OCI-LY3 (cell line): Measurements from ENCODE around the gene ZNF219.

Experiments used
- H2AFZ ChIP-seq: fragments of 200-600, 300-600 bp; shearing (Covaris generic); 2 replicates; pipeline ENCODE4 v1.6.0; 2014; ENCODE audit warnings: antibody characterized with exemption, low read depth, low read length
- H3K27ac ChIP-seq: fragments of 200-600, 300-600 bp; sonication (generic); 2 replicates; pipeline ENCODE4 v1.5.1; 2014; ENCODE audit warnings: mild to moderate bottlenecking, low read length, moderate library complexity, mixed read lengths
- H3K27me3 ChIP-seq: fragments of 200-600, 300-600 bp; sonication (generic); 2 replicates; pipeline ENCODE4 v1.6.1; 2014; ENCODE audit warnings: low read depth, low read length, mixed read lengths
- H3K36me3 ChIP-seq: fragments of 200-600, 300-600 bp; sonication (generic); replicated peaks from 2 replicates; pipeline ENCODE3; 2014; ENCODE audit warnings: low read depth, low read length, mixed read lengths
- H3K4me1 ChIP-seq: fragments of 300-600, 200-600 bp; sonication (generic); 2 replicates; pipeline ENCODE4 v1.6.1; 2014; ENCODE audit warnings: low read length, mixed read lengths
- H3K4me2 ChIP-seq: fragments of 200-600, 300-600 bp; sonication (generic); 2 replicates; pipeline ENCODE4 v1.6.1; 2014; ENCODE audit warnings: low read length, mixed read lengths
- H3K4me3 ChIP-seq: fragments of 300-600, 200-600 bp; sonication (generic); 2 replicates; pipeline ENCODE4 v1.5.1; 2014; ENCODE audit warnings: antibody characterized with exemption, mild to moderate bottlenecking, low read length, moderate library complexity
- H3K79me2 ChIP-seq: fragments of 300-600, 200-600 bp; shearing (Covaris generic); 2 replicates; pipeline ENCODE4 v1.6.1; 2014; ENCODE audit warnings: mild to moderate bottlenecking, low read length, mixed read lengths
- H3K9ac ChIP-seq: fragments of 300-600, 200-600 bp; shearing (Covaris generic); 2 replicates; pipeline ENCODE4 v1.6.0; 2014; ENCODE audit warnings: mild to moderate bottlenecking, low read length, moderate library complexity
- H3K9me3 ChIP-seq: fragments of 200-600, 300-600 bp; shearing (Covaris generic); 2 replicates; pipeline ENCODE4 v1.6.1; 2014; ENCODE audit warnings: low read length, mixed read lengths; ENCODE audit not compliant: insufficient read depth
- H4K20me1 ChIP-seq: fragments of 200-600, 300-600 bp; sonication (generic); 2 replicates; pipeline ENCODE4 v1.6.1; 2016; ENCODE audit warnings: low read length, mixed read lengths; ENCODE audit not compliant: insufficient read depth
- EZH2phosphoT487 ChIP-seq: fragments of 200-600 bp; shearing (Covaris generic); IDR thresholded peaks from 2 replicates; pipeline ENCODE4 v1.6.1; 2018; ENCODE audit warnings: antibody characterized with exemption, mixed run types, low read depth
- TF ChIP-seq, protein P1 (sequence below): fragments of 200-600, 300-600 bp; sonication (generic); IDR thresholded peaks from 2 replicates; pipeline ENCODE4 v1.5.1; 2014; ENCODE audit warnings: antibody characterized with exemption, low read length, low read depth

ZNF219 gene

GRCh38 chr14:21098892-21099595 is 589 bp upstream of the ZNF219 start:
- peak overlapping the region; percentile 94 for H3K4me3 ChIP-seq
- H3K9ac ChIP-seq: peak overlapping the region; percentile 79
- H3K27ac ChIP-seq: no peak overlapping the region
- peaks cover 23% of the 10 kb centered on the region for H3K4me1 ChIP-seq
- no peaks in the 10 kb centered on the region for H3K9me3 ChIP-seq
- no peaks in the 10 kb centered on the region for H3K79me2 ChIP-seq
- peak overlapping the region; percentile 74 for H2AFZ ChIP-seq
- no peaks in the 10 kb centered on the region for H4K20me1 ChIP-seq
- H3K27me3 ChIP-seq: no peaks in the 10 kb centered on the region
- H3K4me2 ChIP-seq: peak overlapping the region; percentile 89
- TF ChIP-seq, protein P1, sequence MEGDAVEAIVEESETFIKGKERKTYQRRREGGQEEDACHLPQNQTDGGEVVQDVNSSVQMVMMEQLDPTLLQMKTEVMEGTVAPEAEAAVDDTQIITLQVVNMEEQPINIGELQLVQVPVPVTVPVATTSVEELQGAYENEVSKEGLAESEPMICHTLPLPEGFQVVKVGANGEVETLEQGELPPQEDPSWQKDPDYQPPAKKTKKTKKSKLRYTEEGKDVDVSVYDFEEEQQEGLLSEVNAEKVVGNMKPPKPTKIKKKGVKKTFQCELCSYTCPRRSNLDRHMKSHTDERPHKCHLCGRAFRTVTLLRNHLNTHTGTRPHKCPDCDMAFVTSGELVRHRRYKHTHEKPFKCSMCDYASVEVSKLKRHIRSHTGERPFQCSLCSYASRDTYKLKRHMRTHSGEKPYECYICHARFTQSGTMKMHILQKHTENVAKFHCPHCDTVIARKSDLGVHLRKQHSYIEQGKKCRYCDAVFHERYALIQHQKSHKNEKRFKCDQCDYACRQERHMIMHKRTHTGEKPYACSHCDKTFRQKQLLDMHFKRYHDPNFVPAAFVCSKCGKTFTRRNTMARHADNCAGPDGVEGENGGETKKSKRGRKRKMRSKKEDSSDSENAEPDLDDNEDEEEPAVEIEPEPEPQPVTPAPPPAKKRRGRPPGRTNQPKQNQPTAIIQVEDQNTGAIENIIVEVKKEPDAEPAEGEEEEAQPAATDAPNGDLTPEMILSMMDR: no peak
- TF ChIP-seq EZH2phosphoT487: no peak
- H3K36me3 ChIP-seq: no peaks in the 10 kb centered on the region

- Histone ChIP-seq H3K36me3 (no peaks in the 10 kb centered on the region), H3K9me3 (no peaks in the 10 kb centered on the region), H3K4me1 (peaks cover 19% of the 10 kb centered on the region), H3K27me3 (no peaks in the 10 kb centered on the region), H3K4me3 (peak overlapping the region; percentile 75), H2AFZ (no peak overlapping the region), H3K79me2 (no peaks in the 10 kb centered on the region), H4K20me1 (0 out of 2 replicates have a peak, but pooled peaks cover 6% of the 10 kb centered on the region), H3K4me2 (peak overlapping the region; percentile 59), H3K9ac (peak overlapping the region; percentile 52), H3K27ac (no peak overlapping the region)
- no peak for TF ChIP-seq EZH2phosphoT487
- TF ChIP-seq, protein P1: no peak
Measured at GRCh38 chr14:21097636-21098075, 799 bp downstream of the ZNF219 start.

- H4K20me1 ChIP-seq: 0 out of 2 replicates have a peak, but pooled peaks cover 6% of the 10 kb centered on the region
- H3K9me3 ChIP-seq: no peaks in the 10 kb centered on the region
- H3K9ac ChIP-seq: peak overlapping the region; percentile 52
- H3K27me3 ChIP-seq: no peaks in the 10 kb centered on the region
- no peak overlapping the region for H3K27ac ChIP-seq
- TF ChIP-seq EZH2phosphoT487: no peak
- TF ChIP-seq, protein P1: no peak
- H3K4me1 ChIP-seq: peaks cover 21% of the 10 kb centered on the region
- H3K36me3 ChIP-seq: no peaks in the 10 kb centered on the region
- no peaks in the 10 kb centered on the region for H3K79me2 ChIP-seq
- H3K4me2 ChIP-seq: peak overlapping the region; percentile 59
- no peak overlapping the region for H2AFZ ChIP-seq
- peak overlapping the region; percentile 75 for H3K4me3 ChIP-seq
Measured at GRCh38 chr14:21096978-21097635, 1.3 kb downstream of the ZNF219 start.

- H3K9me3 ChIP-seq: no peaks in the 10 kb centered on the region
- no peaks in the 10 kb centered on the region for H3K27me3 ChIP-seq
- no peak overlapping the region for H3K4me3 ChIP-seq
- no peak overlapping the region for H3K4me2 ChIP-seq
- TF ChIP-seq, protein P1: no peak
- TF ChIP-seq EZH2phosphoT487: no peak
- H3K9ac ChIP-seq: no peak overlapping the region
- no peak overlapping the region for H2AFZ ChIP-seq
- no peaks in the 10 kb centered on the region for H3K79me2 ChIP-seq
- no peak overlapping the region for H3K27ac ChIP-seq
- H3K36me3 ChIP-seq: peaks cover under 1% of the 10 kb centered on the region
- H4K20me1 ChIP-seq: 0 out of 2 replicates have a peak, but pooled peaks cover 6% of the 10 kb centered on the region
- H3K4me1 ChIP-seq: peaks cover 21% of the 10 kb centered on the region
Measured at GRCh38 chr14:21096438-21096837, 2.0 kb downstream of the ZNF219 start.
